HG03025 (cell line): Measurements from ENCODE around the gene NRG2.

ENCODE experiments used
- ATAC-seq: cut with Tn5 transposase; IDR thresholded peaks from one replicate; pipeline ENCODE4 v1.9.1; 2021; ENCODE audit warnings: mild to moderate bottlenecking, moderate library complexity; ENCODE audit not compliant: unreplicated experiment, low FRiP score

The NRG2 gene

DNA sequence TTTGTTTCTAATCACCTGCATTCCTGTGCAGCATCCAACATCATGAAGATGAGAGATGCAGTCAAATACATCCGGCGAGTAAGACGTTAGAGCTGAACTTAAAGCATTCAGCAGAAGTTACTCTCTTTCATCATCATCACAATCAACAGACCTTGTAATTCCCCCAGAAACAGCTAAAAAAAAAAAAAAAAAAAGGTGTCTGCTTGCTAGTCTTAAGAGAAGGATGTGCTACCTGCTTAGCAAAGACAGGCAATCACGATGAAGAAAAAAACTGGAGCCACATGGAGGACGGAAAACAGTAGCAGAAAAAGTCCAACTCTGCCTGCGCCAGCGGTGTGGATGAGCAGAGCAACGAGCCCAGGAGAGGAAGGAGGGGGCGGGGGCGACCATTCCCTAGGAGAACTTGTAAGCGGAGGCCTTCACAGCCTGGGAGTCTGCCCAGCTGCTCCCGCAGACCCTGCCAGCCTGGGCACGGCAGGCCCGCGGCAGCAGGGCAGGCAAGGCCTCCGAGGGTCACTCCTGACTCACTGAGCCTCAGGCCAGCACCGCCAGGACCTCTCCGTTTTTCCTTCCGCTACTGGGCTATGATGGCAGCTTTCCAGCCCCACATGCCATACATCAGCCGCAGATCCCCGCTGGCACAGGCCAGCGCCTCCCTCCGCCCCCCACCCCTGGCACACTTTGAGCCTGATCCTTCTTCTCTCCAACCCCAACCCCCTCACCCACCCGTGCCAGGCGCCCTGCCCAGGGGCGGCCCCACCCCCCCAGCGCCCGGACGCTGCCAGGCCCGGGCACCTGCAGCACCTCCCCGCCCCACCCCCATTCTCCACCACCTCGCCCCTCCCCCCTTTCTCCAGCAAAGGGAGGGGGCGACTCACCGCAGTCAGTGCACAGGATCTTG lies 1.4 kb downstream of the NRG2 start:
- no peak for ATAC-seq

DNA sequence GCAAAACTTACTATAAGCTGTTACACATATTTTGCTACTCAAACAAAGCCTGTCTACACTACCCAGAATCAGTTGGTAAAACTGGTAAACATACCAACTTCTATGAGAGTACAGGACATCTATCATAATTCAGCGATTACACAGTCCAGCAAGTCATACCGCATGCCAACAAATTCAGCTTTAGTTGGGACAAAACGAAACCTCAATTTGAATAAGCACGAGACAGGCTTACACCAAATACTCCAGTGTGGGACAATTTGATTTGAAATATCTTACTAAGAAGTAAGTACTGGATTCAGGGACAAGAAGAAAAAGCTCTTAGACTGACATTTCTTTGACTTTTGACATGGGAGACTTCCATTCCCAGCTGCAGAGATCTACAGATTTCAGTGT lies 2.0 kb downstream of the NRG2 start:
- ATAC-seq, result no peak

- ATAC-seq, result no peak
Measured at GRCh38 chr5:140040358-140040757, 2.7 kb downstream of the NRG2 start.

DNA sequence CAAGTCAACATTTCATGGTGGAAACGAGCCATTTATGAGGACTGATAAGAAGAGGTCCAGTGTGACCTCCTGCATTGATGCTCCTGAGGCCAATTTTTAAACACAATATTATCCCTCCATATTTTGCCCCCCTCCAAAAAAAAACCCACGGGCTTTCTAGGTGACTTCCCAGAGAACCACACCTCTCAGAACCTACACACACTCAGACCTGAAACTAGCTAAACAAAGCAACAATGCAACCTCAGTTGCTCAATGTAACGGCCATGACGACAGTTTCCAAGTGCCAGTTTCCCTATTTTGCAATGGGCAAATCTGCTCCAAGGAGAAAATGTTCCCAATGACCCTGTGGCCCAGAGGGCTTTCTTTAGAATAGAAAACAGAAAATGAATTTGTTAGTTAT lies 3.5 kb downstream of the NRG2 start:
- no peak for ATAC-seq

DNA sequence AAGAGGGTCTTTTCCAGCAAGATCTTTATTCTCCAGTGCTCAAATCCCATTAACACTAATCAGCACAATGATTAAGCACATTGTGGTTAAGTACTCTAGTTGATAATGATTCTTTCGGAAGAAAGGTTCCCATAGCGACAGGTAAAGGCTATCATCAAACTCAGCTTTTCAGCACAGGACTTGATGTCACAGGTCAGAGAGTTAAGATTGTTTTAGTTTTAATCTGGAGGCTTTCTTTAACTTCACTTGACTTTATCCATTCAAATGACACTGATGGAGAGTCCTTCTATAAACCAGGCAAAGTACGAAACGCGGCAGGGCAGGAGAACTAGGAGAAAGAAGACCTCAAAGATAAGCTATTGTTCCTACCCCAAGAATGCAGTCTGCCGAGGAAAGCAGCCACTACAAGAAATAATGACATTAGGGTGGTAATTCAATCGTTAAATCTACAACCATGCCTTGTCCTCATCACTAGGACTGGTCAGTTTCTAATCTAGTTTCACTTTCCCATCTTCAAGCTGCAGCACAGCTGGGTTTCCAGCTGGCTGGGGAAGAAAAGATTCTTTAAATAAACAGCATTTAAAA lies 4.6 kb downstream of the NRG2 start:
- ATAC-seq, result no peak

GRCh38 chr5:140037012-140037411 lies 6.1 kb downstream of the NRG2 start:
- ATAC-seq, result no peak

DNA sequence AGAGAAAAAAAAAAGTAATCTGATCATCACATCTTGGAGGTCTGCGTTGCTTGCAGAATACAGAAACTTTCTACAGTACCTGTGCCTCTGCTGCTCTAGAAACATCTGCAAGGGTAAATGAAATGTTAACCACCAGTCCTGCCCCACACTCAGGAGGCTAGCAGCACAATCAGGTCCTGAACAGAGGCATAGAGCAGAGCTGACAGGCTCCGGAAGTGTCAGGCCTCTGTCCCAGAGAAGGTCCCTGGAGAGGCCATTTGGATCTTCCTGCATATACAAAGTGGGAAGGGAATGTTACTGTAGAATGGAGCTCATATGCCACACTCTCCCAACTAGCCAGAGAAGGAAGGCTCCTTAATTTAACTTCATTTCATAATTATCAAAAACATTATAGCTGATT lies 7.2 kb downstream of the NRG2 start:
- ATAC-seq, result no peak

DNA sequence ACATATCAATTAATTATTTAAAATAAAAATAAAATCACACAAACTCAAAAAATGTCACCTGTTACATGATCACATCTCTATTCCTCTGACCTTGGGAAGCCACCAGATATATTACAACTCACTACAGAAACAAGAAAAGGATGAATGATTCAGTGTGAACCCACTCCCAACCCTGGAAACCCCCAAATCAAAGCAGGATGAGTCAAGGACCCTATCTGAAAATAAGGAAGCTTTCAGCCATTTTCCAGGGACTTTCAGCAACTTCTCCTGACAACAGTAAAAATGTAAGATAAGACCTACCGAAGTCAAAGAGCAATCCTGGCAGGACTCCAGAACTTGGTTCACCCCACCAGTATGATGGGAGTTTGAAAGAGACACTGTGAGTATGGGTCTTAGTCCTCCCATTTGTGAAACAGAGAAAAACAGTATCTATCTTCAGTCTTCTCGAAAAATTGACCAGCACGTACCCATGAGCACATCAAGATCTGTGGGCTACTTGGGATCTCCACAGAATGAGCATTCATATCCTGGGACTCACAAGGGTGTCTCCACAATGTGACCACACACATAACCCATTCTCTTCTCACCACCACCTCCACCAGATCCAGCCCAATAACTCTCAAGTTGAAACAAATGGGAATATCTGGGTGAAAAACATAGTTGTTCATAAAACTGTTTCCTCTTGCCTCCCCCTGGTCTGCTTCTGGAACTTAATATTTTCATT lies 9.9 kb downstream of the NRG2 start:
- ATAC-seq, result no peak

DNA sequence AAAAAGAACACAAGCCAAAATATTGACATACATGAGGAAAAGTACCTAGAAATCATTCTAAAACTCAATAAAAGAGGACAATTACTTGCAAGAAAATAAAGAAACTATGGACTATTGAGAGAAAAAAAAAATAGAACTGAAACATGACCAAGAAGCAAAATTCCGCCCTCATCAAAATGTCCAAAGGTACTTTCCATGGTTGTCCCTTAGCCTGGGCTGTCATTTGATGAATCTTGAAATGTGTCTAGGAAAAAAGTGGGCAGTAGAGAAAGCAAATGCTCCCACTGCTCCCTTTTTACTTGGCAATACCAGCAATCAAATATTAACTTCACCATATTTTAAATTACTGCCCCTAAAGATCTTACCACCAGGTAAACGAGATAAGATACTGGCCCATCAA lies 10.8 kb downstream of the NRG2 start:
- ATAC-seq, result no peak

- ATAC-seq, result no peak
Measured at GRCh38 chr5:140027807-140028206, 15.3 kb downstream of the NRG2 start.

- ATAC-seq, result no peak
Measured at GRCh38 chr5:140025736-140026135, 17.4 kb downstream of the NRG2 start.

DNA sequence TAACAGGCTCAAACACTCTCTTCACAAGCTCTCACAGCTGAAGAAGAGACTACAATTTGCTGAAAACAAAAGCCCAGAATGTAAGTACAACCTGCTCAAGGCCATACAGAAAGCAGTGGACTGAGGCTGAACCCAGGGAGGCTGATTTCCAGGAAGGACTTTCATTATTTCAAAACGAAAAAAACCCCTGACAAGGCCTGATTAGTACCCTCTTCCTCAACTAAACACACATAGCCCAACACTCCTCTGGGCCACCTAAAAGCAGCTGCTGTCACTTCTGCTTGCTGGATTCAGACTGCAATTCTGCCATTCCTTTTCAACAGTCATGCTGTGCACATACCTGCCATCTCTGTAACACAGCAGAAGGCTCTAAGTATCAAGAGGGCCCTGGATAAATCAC lies 18.2 kb downstream of the NRG2 start:
- ATAC-seq, result no peak

DNA sequence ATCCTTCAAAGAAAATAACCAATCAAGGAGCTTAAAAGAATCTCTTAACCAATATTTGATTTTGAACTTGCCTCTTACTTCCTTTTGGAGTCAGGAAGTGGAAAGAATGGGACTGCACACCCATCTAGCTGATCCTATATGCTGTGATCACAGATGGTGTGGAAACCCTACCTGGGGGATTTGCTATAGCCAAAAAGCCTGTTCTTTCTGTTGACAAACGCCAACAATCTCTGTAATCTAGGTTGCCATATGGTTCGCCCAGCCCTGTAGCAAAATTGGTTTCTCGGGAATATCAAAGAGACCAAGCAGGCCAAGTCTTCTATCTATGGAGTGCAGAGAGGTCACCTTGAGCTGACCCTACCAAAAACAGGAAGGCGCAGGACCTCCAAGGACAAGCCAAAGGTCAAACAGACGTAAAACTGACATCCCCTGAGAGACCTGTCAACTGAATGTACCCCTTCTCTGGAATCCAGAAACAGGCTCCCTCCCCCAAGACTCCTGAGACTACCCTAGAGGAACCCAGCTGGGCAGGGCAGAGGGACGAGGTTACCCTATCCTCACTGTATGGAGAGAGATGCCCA lies 19.4 kb downstream of the NRG2 start:
- no peak for ATAC-seq

- no peak for ATAC-seq
Measured at GRCh38 chr5:140020601-140021177, 22.4 kb downstream of the NRG2 start.

GRCh38 chr5:140018920-140019644 lies 24.0 kb downstream of the NRG2 start:
- ATAC-seq, result no peak

- ATAC-seq, result no peak
Measured at GRCh38 chr5:140018517-140018916, 24.6 kb downstream of the NRG2 start.

- no peak for ATAC-seq
Measured at GRCh38 chr5:140018096-140018481, 25.0 kb downstream of the NRG2 start.

GRCh38 chr5:140017397-140018095 lies 25.6 kb downstream of the NRG2 start:
- no peak for ATAC-seq

DNA sequence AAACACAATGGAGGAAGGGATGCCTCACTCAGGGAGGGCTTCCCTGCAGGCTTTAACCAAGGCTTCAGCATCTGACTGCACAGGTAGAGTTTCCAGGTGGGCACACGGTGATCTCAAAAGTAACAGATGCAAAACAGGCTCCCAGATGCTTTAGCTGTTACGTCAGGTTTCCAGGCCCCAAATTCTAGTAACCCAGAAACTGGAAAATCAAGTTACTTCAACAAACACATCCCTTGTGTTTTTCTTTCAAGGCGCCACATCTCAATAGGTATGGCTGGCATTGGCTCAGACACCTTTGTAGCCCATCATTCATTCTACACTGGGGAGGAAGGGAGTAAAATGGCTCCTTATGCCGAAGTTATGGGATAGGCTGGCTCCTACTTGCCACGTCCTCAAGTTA lies 27.4 kb downstream of the NRG2 start:
- ATAC-seq, result no peak

DNA sequence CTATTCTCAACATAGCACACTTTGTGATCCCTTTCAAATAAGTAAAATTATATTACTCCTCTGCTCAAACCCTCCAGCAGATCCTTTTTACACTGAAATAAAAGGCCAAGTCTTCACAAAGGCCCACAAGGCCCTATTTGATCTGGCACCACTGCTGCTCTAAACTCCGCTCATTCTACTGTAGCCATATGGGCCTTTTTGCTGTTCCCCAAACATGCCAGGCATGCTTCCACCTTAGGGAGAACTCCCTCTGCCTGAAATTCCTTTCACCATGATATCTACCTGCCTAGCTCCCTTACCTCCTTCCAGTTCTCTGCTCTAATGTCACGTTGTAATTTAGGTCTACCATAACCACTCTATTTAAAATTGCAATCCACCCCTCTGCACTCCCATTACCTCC lies 28.3 kb downstream of the NRG2 start:
- no peak for ATAC-seq
